ENCODE data around the gene CTNNA3. TPM values are rescaled to one million over a fixed set of nuclear protein-coding genes. Genes with fewer than 3 reads are reported as not detected.

The CTNNA3 gene
- total and polyA plus RNA-seq, 12 donors: 2.0 to 213 (median 171) TPM

GRCh38 chr10:67114945-67115344, 581.0 kb downstream of the CTNNA3 start:
- ATAC-seq (no peak), DNase-seq (no peak)
- intact Hi-C loops (cut with DNase I): no loop called here
- TF ChIP-seq CTCF (IDR thresholded peaks at IDR 0.05): no peak
- no peak overlapping the region for H3K27ac ChIP-seq
- H3K36me3 ChIP-seq: no peaks in the 10 kb centered on the region
- no peaks in the 10 kb centered on the region for H3K27me3 ChIP-seq
- no peaks in the 10 kb centered on the region for H3K9me3 ChIP-seq
- 80 to 85% methylated on average over 2 of the region's 2 CpGs for WGBS, 2 donors
- no peak overlapping the region for H3K4me3 ChIP-seq
- peaks cover 0 to 27% (median 0%) of the 10 kb centered on the region in 9 donors for H3K4me1 ChIP-seq

- H3K36me3 ChIP-seq: no peaks in the 10 kb centered on the region
- intact Hi-C loops (cut with DNase I): no loop called here
- ATAC-seq: no peak
- H3K9me3 ChIP-seq: no peaks in the 10 kb centered on the region
- no peaks in the 10 kb centered on the region for H3K27me3 ChIP-seq
- no peak overlapping the region for H3K27ac ChIP-seq
- H3K4me1 ChIP-seq: peaks cover 0 to 21% (median 0%) of the 10 kb centered on the region in 9 donors
- TF ChIP-seq CTCF (IDR thresholded peaks at IDR 0.05): no peak
- DNase-seq: no peak
- 95% methylated on average over 1 of the region's 1 CpG for WGBS, 2 donors
- no peak overlapping the region for H3K4me3 ChIP-seq
Measured at GRCh38 chr10:67112765-67113164, 583.2 kb downstream of the CTNNA3 start.

GRCh38 chr10:67110286-67110685, 585.7 kb downstream of the CTNNA3 start:
- ATAC-seq: no peak
- Histone ChIP-seq H3K27ac (no peak overlapping the region), H3K4me3 (no peak overlapping the region), H3K27me3 (no peaks in the 10 kb centered on the region), H3K36me3 (no peaks in the 10 kb centered on the region), H3K9me3 (no peaks in the 10 kb centered on the region), H3K4me1 (no peaks in the 10 kb centered on the region)
- intact Hi-C loops (cut with DNase I): no loop called here
- TF ChIP-seq CTCF (IDR thresholded peaks at IDR 0.05): no peak
- no peak for DNase-seq

- H3K4me1 ChIP-seq: no peaks in the 10 kb centered on the region
- 78 to 81% methylated on average over 3 of the region's 3 CpGs for WGBS, 2 donors
- no peaks in the 10 kb centered on the region for H3K36me3 ChIP-seq
- ATAC-seq (no peak), DNase-seq (no peak)
- H3K4me3 ChIP-seq: no peak overlapping the region
- H3K27me3 ChIP-seq: no peaks in the 10 kb centered on the region
- no peak for TF ChIP-seq CTCF (IDR thresholded peaks at IDR 0.05)
- H3K9me3 ChIP-seq: no peaks in the 10 kb centered on the region
- intact Hi-C loops (cut with DNase I): no loop called here
- H3K27ac ChIP-seq: no peak overlapping the region
Measured at GRCh38 chr10:67107670-67108069, 588.3 kb downstream of the CTNNA3 start.

GRCh38 chr10:67100951-67101350, 595.0 kb downstream of the CTNNA3 start:
- no peak for TF ChIP-seq CTCF (IDR thresholded peaks at IDR 0.05)
- no peaks in the 10 kb centered on the region for H3K36me3 ChIP-seq
- H3K9me3 ChIP-seq: no peaks in the 10 kb centered on the region
- no peak overlapping the region for H3K27ac ChIP-seq
- intact Hi-C loops (cut with DNase I): no loop called here
- no peak overlapping the region for H3K4me3 ChIP-seq
- H3K4me1 ChIP-seq: no peaks in the 10 kb centered on the region
- ATAC-seq: no peak
- DNase-seq: no peak
- no peaks in the 10 kb centered on the region for H3K27me3 ChIP-seq
- 80% methylated on average over 3 of the region's 3 CpGs for WGBS, 2 donors
